A549 treated with AZD2906 at 1 μM for 4 hours (cell line): ENCODE results near the gene FXYD7. TPM values are rescaled to one million over a fixed set of nuclear protein-coding genes. Genes with fewer than 3 reads are reported as not detected.

Experiments
- total RNA-seq: library from RNA; stranded (reverse); fragments of 200-300 nt; extraction: Qiagen RNA extraction; gene quantifications from 5 replicates; pipeline ENCODE4 v1.2.3, GENCODE V29; 2022

FXYD7 gene
- 0.13 to 0.27 TPM (median 0.17 TPM) in 4 of 5 replicates, not detected in the other for total RNA-seq

GRCh38 chr19:35143231-35143715 is at the start of gene FXYD7:
Gene FXYD7, plus strand, starts transcription at chr19:35143255. Its CDS starts 79 bp downstream, at chr19:35143334.

GRCh38 chr19:35115177-35115951 is 27.7 kb upstream of the FXYD7 start, which contains the start of gene FXYD3:
Gene FXYD3, plus strand, starts transcription at chr19:35115823. Its CDS starts 3,554 bp downstream, at chr19:35119377.

GRCh38 chr19:35134601-35135242 is 8.3 kb upstream of the FXYD7 start, which contains the start of gene LGI4:
Gene LGI4, minus strand, starts transcription at chr19:35135059. Its CDS starts 379 bp downstream, at chr19:35134680.

GRCh38 chr19:35138305-35138892 is 4.7 kb upstream of the FXYD7 start, which contains the start of gene FXYD1:
Gene FXYD1, plus strand, starts transcription at chr19:35138824. Its CDS starts 1,256 bp downstream, at chr19:35140080.

GRCh38 chr19:35154525-35155406 is 11.7 kb downstream of the FXYD7 start, which contains the start of gene FXYD5:
Gene FXYD5, plus strand, starts transcription at chr19:35154735. Its CDS starts 816 bp downstream, at chr19:35155551.

Other genes starting within 250 kb of the FXYD7 start
- 4.4 to 6.0 TPM (median 4.8 TPM) in 5 replicates for gene ZNF30, start 216.4 kb upstream of the FXYD7 start, total RNA-seq
- 1.3 to 2.1 TPM (median 1.5 TPM) in 5 replicates for gene ZNF792, start 179.0 kb upstream of the FXYD7 start, total RNA-seq
- gene GRAMD1A, start 142.9 kb upstream of the FXYD7 start, total RNA-seq = 131 to 148 TPM (median 145 TPM) in 5 replicates
- 11.1 to 20.6 TPM (median 20.1 TPM) in 5 replicates for gene SCN1B, start 112.8 kb upstream of the FXYD7 start, total RNA-seq
- 0.08 to 0.11 TPM (median 0.09 TPM) in 5 replicates for gene HPN, start 101.5 kb upstream of the FXYD7 start, total RNA-seq
- 0.50 to 0.91 TPM (median 0.80 TPM) in 5 replicates for gene FXYD3, start 27.4 kb upstream of the FXYD7 start, total RNA-seq
- 0.10 to 0.41 TPM (median 0.28 TPM) in 5 replicates for gene LGI4, start 8.2 kb upstream of the FXYD7 start, total RNA-seq
- gene FXYD1, start 4.4 kb upstream of the FXYD7 start, total RNA-seq = 0.10 to 0.83 TPM (median 0.31 TPM) in 5 replicates
- gene FXYD5, start 11.5 kb downstream of the FXYD7 start, total RNA-seq = 179 to 222 TPM (median 213 TPM) in 5 replicates
- gene FAM187B, start 85.5 kb downstream of the FXYD7 start, total RNA-seq = not detected in 5 replicates
- 8.1 to 11.4 TPM (median 9.9 TPM) in 5 replicates for gene LSR, start 105.7 kb downstream of the FXYD7 start, total RNA-seq
- gene USF2, start 125.7 kb downstream of the FXYD7 start, total RNA-seq = 111 to 164 TPM (median 154 TPM) in 5 replicates
- gene HAMP, start 139.3 kb downstream of the FXYD7 start, total RNA-seq = 0.03 to 0.25 TPM (median 0.10 TPM) in 4 of 5 replicates, not detected in the other
- 0.03 to 0.10 TPM in 2 of 5 replicates, not detected in the others for gene MAG, start 148.9 kb downstream of the FXYD7 start, total RNA-seq
- gene CD22, start 185.9 kb downstream of the FXYD7 start, total RNA-seq = 0.71 to 1.6 TPM (median 0.89 TPM) in 5 replicates
- 0.02 to 0.06 TPM (median 0.03 TPM) in 4 of 5 replicates, not detected in the other for gene FFAR1, start 204.6 kb downstream of the FXYD7 start, total RNA-seq
- gene FFAR3, start 215.2 kb downstream of the FXYD7 start, total RNA-seq = 0.08 TPM in 1 of 5 replicates, not detected in the others
- gene GPR42, start 227.8 kb downstream of the FXYD7 start, total RNA-seq = 0.03 TPM in 1 of 5 replicates, not detected in the others